ENCODE results near the gene IPMK.

- TF ChIP-seq, protein P1, sequence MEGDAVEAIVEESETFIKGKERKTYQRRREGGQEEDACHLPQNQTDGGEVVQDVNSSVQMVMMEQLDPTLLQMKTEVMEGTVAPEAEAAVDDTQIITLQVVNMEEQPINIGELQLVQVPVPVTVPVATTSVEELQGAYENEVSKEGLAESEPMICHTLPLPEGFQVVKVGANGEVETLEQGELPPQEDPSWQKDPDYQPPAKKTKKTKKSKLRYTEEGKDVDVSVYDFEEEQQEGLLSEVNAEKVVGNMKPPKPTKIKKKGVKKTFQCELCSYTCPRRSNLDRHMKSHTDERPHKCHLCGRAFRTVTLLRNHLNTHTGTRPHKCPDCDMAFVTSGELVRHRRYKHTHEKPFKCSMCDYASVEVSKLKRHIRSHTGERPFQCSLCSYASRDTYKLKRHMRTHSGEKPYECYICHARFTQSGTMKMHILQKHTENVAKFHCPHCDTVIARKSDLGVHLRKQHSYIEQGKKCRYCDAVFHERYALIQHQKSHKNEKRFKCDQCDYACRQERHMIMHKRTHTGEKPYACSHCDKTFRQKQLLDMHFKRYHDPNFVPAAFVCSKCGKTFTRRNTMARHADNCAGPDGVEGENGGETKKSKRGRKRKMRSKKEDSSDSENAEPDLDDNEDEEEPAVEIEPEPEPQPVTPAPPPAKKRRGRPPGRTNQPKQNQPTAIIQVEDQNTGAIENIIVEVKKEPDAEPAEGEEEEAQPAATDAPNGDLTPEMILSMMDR (IDR thresholded peaks at IDR 0.05), result no peak
- no peak for TF ChIP-seq POLR2A (IDR thresholded peaks at IDR 0.05)
These were observed 10.7 kb upstream of the IPMK start for GRCh38 chr10:58278274-58278961.

Measured in body of pancreas (tissue), 4 donors.